Measurements from ENCODE around the gene CCDC102B.
"Not testable (repeated sequence)": the region's sequence is repeated elsewhere in the genome, so short reads cannot be mapped to it uniquely, and the experiment has no call there.

The CCDC102B gene

GRCh38 chr18:68797871-68798270, at the start of gene CCDC102B:
CCDC102B (plus strand) TSS chr18:68798080; CDS start chr18:68836764, 38,684 bp downstream.
- no peak for DNase-seq (ENCODE audit: low spot score)

DNA sequence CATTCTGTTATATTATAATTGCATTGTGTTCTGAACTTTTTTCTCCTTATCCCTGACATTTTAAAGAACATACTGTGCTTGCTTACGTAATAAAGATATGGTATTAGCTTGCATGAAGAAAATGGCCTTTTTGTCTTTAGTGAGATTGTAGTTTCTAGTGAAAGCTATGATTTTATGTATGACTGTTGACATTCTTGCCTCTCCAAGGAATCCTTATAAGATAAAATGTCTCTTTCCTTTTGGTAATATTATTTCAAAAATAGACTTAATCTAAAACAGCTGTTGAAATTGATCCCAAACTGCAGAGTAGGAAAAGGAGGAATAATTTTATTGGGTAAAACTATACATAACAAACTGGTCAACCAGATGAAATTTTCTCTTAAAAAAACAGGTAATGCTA, 40.8 kb upstream of the CCDC102B start:
- no peak for DNase-seq (ENCODE audit: low spot score)

- DNase-seq (ENCODE audit: low spot score) = no peak
These were observed 38.6 kb upstream of the CCDC102B start for GRCh38 chr18:68759308-68759707.

- no peak for DNase-seq (ENCODE audit: low spot score)
These were observed 34.8 kb upstream of the CCDC102B start for GRCh38 chr18:68763083-68763482.

DNA sequence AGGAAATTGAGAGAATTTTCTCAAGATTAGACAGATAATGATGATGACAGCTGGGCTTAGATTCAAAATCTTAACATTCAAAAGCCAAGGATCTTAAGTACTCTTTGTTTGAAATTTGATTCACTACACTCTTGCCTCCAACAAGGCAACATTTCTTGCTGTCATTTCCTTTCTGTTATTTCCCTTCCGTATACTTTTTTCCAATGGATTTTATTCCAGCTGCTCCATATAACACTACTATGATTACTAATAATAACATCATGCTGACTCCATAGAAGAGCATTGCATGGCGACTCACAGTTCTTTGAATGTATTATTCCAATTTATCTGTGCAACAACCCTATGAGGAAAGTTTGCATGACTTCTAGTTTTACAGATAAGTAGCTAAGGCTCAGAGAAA, 33.9 kb upstream of the CCDC102B start:
- no peak for DNase-seq (ENCODE audit: low spot score)

- no peak for DNase-seq (ENCODE audit: low spot score)
These were observed 31.4 kb upstream of the CCDC102B start for GRCh38 chr18:68766433-68766832.

- DNase-seq (ENCODE audit: low spot score) = no peak
These were observed 28.4 kb upstream of the CCDC102B start for GRCh38 chr18:68769461-68769860.

DNA sequence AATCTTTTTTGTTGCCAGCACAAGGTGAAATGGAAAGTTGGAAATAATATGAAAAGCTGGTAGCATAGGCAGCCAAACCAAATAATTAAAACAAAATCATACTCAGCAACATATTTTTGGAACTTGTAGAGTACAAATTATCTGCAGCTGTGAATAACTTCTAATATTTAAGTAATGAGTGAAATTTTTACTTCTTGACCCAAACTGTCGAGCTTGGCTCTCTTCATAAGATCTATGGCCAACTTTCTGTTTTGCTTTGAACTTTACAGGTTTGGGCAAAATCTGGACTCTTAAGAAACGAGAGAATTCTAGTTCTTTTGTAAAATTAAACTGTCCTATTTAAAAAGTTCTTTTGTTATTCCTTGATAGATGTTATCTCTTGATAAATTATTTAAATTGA, 25.6 kb upstream of the CCDC102B start:
- DNase-seq (ENCODE audit: low spot score) = no peak

DNA sequence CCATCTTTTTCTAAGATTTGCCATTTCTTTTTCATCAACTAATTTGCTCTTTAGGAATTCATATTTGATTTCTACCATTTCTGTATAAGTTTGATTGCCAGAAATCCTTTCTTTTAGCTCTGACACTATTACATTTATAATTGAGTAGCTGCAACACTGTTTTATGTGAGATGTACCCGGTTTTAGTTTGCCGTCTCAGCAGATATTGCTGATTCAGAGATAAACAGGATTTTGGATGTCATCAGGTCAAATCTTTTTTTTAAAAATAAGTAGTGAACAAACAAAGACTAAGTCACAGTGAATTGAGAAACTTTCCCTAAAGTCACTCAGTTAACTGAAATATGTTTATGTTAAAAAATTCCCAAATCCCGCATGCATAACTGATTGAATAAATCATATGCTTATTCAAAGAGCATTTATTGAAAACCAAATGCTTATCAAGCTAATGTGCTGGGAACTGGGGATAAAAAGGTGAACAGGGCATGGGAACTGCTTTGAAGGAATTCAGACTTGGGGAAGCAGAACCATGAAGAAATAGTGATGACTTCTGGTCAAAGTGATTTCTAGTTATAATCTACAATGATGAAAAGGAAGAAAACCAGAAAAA, 19.5 kb upstream of the CCDC102B start:
- DNase-seq (ENCODE audit: low spot score) = no peak

- DNase-seq (ENCODE audit: low spot score) = no peak
These were observed 18.7 kb upstream of the CCDC102B start for GRCh38 chr18:68779169-68779568.

DNA sequence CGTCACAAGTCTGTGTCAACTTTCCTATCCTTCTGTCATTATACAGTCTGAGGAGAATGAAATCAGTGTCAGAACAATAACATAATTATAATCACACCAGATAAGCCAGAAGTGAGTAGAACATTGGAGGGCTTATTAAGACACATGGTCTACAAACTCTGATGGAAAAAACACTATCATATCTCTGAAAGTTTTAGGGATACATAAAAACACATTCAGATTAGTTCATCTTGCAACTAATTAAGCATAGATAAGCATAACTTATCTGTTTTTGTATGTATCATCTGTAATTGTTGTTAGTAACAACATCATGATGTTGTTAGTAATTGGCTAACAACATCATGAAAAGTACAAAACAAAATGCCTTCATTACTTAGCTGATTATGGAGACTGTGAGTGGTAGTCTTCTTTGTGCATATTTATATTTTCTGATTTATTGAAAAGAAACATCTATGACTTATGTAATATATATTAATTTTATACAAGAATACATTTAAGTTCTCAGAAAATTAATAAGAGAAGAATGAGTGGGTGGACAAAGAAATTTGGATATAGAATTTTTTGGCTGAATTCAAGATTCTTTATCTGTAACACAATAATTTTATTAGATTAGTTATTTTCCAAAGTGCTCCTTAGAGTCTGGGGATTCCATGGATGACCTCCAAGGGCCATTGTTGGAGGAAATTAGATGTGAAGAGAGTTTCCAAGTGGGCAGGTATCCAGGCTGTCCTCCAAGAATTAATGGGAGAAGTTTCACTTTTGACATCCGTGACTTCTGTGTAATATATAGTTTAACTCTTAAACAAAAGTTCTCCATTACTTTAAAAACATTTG, 16.9 kb upstream of the CCDC102B start:
- DNase-seq (ENCODE audit: low spot score) = no peak

DNA sequence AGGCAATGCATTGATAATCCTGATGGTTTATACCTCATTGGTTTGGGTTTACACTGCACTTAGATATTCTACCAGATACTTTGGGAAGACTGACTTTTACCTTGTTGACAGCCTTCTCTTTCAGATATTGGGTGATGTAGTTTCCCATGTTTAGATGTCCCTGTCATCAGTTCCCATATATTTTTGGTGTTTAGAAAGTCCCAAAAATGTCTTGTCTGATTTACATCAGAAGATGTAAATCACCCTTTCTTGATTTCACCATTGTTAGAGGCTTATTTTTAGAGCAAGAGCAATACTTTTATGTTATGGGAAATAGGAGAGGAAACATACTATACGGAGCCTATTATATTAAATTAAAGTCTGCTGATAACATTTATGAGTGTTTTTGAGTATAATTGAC, 14.4 kb upstream of the CCDC102B start:
- DNase-seq (ENCODE audit: low spot score) = no peak

GRCh38 chr18:68784071-68784470, 13.8 kb upstream of the CCDC102B start:
- no peak for DNase-seq (ENCODE audit: low spot score)

DNA sequence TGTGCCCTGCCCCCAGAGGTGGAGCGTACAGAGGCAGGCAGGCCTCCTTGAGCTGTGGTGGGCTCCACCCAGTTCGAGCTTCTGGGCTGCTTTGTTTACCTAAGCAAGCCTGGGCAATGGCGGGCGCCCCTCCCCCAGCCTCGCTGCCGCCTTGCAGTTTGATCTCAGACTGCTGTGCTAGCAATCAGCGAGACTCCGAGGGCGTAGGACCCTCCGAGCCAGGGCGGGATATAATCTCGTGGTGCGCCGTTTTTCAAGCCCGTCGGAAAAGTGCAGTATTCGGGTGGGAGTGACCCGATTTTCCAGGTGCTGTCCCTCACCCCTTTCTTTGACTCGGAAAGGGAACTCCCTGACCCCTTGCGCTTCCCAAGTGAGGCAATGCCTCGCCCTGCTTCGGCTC, 7.6 kb upstream of the CCDC102B start:
- DNase-seq (ENCODE audit: low spot score) = not testable (repeated sequence)

- DNase-seq (ENCODE audit: low spot score) = no peak
These were observed 6.1 kb upstream of the CCDC102B start for GRCh38 chr18:68791801-68792200.

DNA sequence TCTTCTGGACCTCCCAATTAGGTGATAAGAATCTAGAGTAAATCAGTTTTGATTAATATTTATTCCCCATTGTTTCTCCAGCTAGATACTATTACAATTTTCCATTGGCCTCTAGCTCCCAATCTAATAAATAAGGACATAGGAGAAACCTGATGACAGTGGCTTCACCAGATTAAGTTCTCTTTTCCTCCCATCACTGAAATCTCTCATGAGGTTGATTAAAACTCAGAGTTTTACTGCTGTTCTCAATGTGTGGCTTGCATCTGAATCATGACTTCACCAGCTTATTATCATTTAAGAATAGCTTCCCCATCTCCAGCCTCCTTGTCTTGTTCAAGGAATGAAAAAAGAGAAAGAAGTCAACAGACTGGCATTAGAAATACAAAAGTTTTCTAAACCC, 3.9 kb upstream of the CCDC102B start:
- no peak for DNase-seq (ENCODE audit: low spot score)

DNA sequence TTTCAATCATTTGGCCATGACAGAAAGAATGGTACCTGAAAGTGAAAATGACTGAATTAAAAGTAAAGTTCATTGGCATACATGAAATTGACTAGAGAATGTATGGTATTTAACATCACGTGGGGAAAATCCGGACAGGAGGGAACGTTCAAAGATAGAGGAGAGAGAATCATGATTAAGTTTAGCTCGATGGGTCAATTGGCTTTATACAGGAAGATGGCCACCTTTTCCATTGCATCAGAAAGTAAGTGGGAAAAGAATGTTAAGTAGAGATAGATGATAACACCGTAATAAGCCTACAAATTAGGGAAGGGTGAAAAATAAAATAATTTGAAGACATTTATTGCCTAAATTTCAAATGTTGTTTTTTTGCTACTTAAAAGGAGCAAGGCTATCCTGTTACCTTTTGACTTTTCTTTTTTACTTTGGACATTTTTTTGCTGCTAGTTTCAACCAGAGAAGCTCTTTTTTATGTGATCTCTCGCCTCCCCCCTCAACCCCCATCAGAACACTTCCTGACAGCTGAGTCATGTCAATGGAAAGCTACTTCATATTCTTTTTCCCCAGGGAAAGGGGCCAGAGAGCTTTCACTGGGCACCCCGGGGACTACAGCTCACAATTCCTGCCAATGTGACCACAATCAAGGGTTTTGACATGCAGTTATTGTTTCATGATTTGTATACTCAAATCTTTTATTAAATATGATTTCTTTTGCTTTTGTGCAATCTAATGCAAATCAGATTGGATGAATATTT, 767 bp upstream of the CCDC102B start:
- DNase-seq (ENCODE audit: low spot score) = no peak

DNA sequence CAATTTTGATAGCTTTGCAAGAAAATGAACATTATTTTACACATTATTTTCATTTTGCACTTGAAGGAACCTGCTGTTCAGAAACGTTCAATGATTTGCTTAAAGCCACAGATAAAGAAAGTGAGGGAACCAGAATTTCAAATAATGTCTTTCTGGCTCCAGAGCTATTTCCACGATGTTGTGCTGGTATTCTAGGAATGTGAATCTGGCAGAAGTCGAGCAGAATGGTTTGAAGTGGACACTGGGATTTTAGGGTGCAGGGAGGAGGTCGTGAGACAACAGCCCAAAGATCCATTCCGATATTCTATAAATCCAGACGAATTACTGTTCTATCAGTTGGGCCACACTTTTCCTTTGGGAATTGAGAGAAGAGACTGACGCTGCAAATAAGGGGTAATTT, 2.2 kb downstream of the CCDC102B start:
- no peak for DNase-seq (ENCODE audit: low spot score)

- no peak for DNase-seq (ENCODE audit: low spot score)
These were observed 5.5 kb downstream of the CCDC102B start for GRCh38 chr18:68803356-68803755.

GRCh38 chr18:68817584-68817983, 19.7 kb downstream of the CCDC102B start:
- no peak for DNase-seq (ENCODE audit: low spot score)

DNA sequence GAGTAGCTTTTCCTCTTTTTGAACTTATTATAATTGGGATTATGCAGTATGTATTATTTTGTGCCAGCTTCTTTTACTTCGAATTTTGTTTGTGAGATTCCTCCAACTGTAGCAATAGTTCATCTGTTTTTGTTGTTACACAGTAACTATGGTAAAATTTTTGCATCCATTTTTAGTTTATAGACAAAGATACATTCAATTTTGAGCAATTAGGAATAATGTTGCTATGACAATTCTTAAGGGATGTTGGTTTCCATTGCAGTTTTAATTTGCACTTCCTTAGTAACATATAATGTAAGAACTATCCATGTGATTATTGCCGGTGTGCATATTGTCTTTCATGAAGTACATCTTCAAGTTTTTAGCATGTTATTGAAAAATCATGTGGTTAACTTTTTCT, 20.7 kb downstream of the CCDC102B start:
- DNase-seq (ENCODE audit: low spot score) = no peak

DNA sequence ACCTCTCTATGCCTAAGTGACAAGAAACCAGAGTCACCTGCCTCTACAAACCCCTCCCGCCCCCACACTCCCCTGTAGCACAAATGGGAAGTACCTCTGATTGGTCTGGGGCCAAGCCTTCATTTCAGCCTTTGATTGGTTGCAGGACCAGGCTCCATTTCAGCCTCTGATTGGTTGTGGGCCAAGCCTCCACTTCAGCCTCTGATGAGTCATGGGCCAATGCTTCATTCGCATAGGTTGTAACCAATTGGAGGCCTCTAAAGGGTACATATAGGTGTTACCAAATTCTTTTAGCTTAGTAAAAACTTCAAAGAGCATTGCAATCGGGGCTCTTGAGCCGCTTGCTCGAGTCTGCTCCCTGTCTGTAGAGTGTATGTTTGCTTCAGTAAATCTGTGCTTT, 25.0 kb downstream of the CCDC102B start:
- DNase-seq (ENCODE audit: low spot score) = no peak

DNA sequence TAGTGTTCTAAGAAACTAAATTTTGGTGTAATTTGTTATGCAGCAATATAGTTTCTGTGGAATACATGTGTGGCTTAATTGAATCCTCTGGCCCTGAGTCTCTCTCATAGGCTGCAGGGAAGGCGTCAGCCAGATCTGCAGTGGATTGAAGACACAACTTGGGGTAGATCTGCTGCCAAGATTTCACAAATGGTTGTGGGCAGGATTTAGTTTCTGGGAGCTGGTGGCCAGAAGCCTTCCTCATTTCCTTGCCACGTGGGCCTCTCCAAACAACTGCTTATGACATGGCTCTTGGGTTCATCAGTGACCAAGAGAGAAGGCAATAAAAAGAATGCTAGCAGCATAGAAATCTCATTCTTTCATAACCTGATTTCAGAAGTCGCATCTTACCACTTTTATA, 28.2 kb downstream of the CCDC102B start:
- no peak for DNase-seq (ENCODE audit: low spot score)
